T-cell (primary cell): ENCODE measurements around the gene ATP5IF1. TPM values are rescaled to one million over a fixed set of nuclear protein-coding genes. Genes with fewer than 3 reads are reported as not detected.

Experiments used
- ATAC-seq, 4 experiments: fragments of 200-7000 bp in 3 of 4; fragments of 150-1000 bp in 1 of 4; cut with Tn5 transposase; replicated peaks in 1 of 4; 1 replicate in 3 of 4; 2 replicates in 1 of 4; pipeline ENCODE4 v1.10.0; 2021; ENCODE audit warnings: moderate library complexity in 3 of 4, mild to moderate bottlenecking in 2 of 4, moderate number of reproducible peaks in 1 of 4
- CTCF ChIA-PET, 2 donors: fragments of 300-600 bp; sonication (Branson Sonifier 250); formaldehyde crosslinking; loops; one replicate each; lab custom pipeline; 2022; ENCODE audit warnings: antibody characterized with exemption in 2 of 2; lab: Charles Lee
- POLR2A ChIA-PET, 2 donors: fragments of 300-600 bp; sonication (Branson Sonifier 250); formaldehyde crosslinking; loops; one replicate each; lab custom pipeline; 2022; ENCODE audit warnings: antibody characterized with exemption in 2 of 2; lab: Charles Lee
- DNase-seq, 35 experiments: peaks; one replicate each; pipeline versions ENCODE4 v3.0.0 to v3.0.0-alpha.2; 2013 to 2023
- H3K27ac ChIP-seq: one replicate; pipeline ENCODE4 v1.5.1; 2013; ENCODE audit warnings: low read length
- H3K27me3 ChIP-seq, 2 experiments: replicated peaks in 1 of 2; 1 replicate in 1 of 2; 2 replicates in 1 of 2; pipeline versions ENCODE4 v1.6.1 to v1.7.0; 2013; ENCODE audit warnings: low read length in 1 of 2, mixed read lengths in 1 of 2; ENCODE audit not compliant: control insufficient read depth in 2 of 2, insufficient read depth in 2 of 2; ENCODE audit errors: extremely low read depth in 1 of 2
- H3K36me3 ChIP-seq, 2 donors: 1 replicate in 1 of 2; 2 replicates in 1 of 2; pipeline versions ENCODE4 v1.6.1 to v1.7.0; 2013; ENCODE audit warnings: low read length in 1 of 2; ENCODE audit not compliant: control insufficient read depth in 2 of 2, insufficient read depth in 1 of 2; ENCODE audit errors: extremely low read depth in 1 of 2
- H3K4me1 ChIP-seq, 2 experiments: 1 replicate in 1 of 2; 2 replicates in 1 of 2; pipeline versions ENCODE4 v1.6.1 to v1.7.0; 2013; ENCODE audit warnings: low read length in 2 of 2, mixed read lengths in 1 of 2; ENCODE audit not compliant: insufficient read depth in 2 of 2, control insufficient read depth in 1 of 2; ENCODE audit errors: extremely low read depth in 1 of 2
- H3K4me3 ChIP-seq, 2 donors: 1 replicate in 1 of 2; 2 replicates in 1 of 2; pipeline versions ENCODE4 v1.5.1 to v1.7.0; 2013; ENCODE audit warnings: mild to moderate bottlenecking in 2 of 2, low read length in 1 of 2, moderate library complexity in 1 of 2; ENCODE audit not compliant: control insufficient read depth in 1 of 2; ENCODE audit errors: extremely low read depth in 1 of 2
- H3K9me3 ChIP-seq: 2 replicates; pipeline ENCODE4 v1.7.0; 2013
- H3K27ac Mint-ChIP-seq, 2 donors: one replicate each; pipeline ENCODE4 v1.8.0; 2020 to 2021; ENCODE audit warnings: mild to moderate bottlenecking in 2 of 2, mixed read lengths in 2 of 2
- H3K27me3 Mint-ChIP-seq, 2 donors: one replicate each; pipeline ENCODE4 v1.8.0; 2021 to 2022; ENCODE audit warnings: mixed read lengths in 2 of 2
- H3K36me3 Mint-ChIP-seq: one replicate; pipeline ENCODE4 v1.8.0; 2021; ENCODE audit warnings: mixed read lengths
- H3K4me1 Mint-ChIP-seq, 3 donors: one replicate each; pipeline ENCODE4 v1.8.0; 2020 to 2022; ENCODE audit warnings: mixed read lengths in 3 of 3, mild to moderate bottlenecking in 1 of 3
- H3K4me3 Mint-ChIP-seq, 3 donors: one replicate each; pipeline ENCODE4 v1.8.0; 2020 to 2022; ENCODE audit warnings: mild to moderate bottlenecking in 3 of 3, mixed read lengths in 3 of 3, moderate library complexity in 3 of 3
- H3K9me3 Mint-ChIP-seq, 3 donors: one replicate each; pipeline ENCODE4 v1.8.0; 2020 to 2022; ENCODE audit warnings: mixed read lengths in 3 of 3
- WGBS: methylation state at CpG from one replicate; pipeline ENCODE4 v1.1.5; 2013; ENCODE audit warnings: missing lambda C conversion rate; ENCODE audit not compliant: insufficient coverage; 5-methylcytosine and 5-hydroxymethylcytosine counted together
- total RNA-seq, 35 experiments: library from RNA in 6 of 35; stranded (reverse) in 6 of 35; fragments of 120-200 nt in 1 of 35; gene quantifications; one replicate each; pipeline versions ENCODE4 v1.2.1 to v1.2.4 and lab custom pipeline; 2013 to 2026

The ATP5IF1 gene
- total RNA-seq, 5 donors from 2014 or later (not counting 1 experiment from before 2014, with no cell fraction given) = 74.4 to 106 (median 93.5) TPM

DNA sequence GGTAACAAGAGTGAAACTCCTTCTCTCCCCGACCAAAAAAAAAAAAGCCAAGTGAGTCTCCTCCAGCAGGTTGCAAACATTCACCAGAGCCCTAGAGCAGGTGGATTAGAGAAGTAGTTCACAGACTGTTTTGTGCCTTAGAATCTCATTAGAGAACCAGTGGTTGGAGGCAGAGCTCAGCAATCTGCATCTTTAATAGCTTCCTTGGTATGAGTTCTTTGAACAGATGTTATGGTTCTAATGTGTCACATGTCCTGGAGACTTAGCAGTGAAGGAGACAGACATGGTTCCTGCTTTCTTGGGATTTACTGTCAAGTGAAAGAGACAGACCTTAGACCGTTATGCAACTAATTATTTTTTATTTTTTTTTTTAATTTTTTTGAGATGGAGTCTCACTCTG lies 50.2 kb downstream of the ATP5IF1 start:
- Mint-ChIP-seq H3K27me3 (no peaks in the 10 kb centered on the region), H3K4me1 (peaks cover 0 to 7% (median 4%) of the 10 kb centered on the region in 3 donors), H3K4me3 (no peak overlapping the region), H3K9me3 (no peaks in the 10 kb centered on the region), H3K27ac (no peak overlapping the region), H3K36me3 (peaks cover 4% of the 10 kb centered on the region)
- H3K27ac ChIP-seq = no peak overlapping the region
- no CpG with 5 or more reads among the region's 2 CpGs for WGBS
- peaks cover 0 to 2% of the 10 kb centered on the region in 2 experiments for H3K27me3 ChIP-seq
- peaks cover 0 to under 1% of the 10 kb centered on the region in 2 experiments for H3K4me1 ChIP-seq
- H3K9me3 ChIP-seq = no peaks in the 10 kb centered on the region
- DNase-seq (no peak), ATAC-seq (no peak)
- H3K36me3 ChIP-seq = peaks cover 10 to 15% of the 10 kb centered on the region in 2 donors
- ChIA-PET CTCF (interaction anchor here in 1 of 2 donors (0.7 kb wide), 1 partner anchor 38 kb away, joined by 5 read pairs; no protein-coding TSS in a partner anchor), POLR2A (interaction anchor here in 1 of 2 donors (0.6 kb wide), 1 partner anchor 16 kb away, joined by 4 read pairs; no protein-coding TSS in a partner anchor)
- no peak overlapping the region for H3K4me3 ChIP-seq

Other genes starting within 250 kb of the ATP5IF1 start
- gene EYA3, start 147.5 kb upstream of the ATP5IF1 start, total RNA-seq = 10 to 100 TPM; 15.0 to 20.2 (median 16.7) TPM
- gene PTAFR, start 59.4 kb upstream of the ATP5IF1 start, total RNA-seq = 1 to 10 TPM in 2 of 5 donors, under 1 TPM in 3; 0.37 to 3.8 (median 0.95) TPM
- gene DNAJC8, start 3.1 kb upstream of the ATP5IF1 start, total RNA-seq = 10 to 100 TPM; 61.8 to 68.0 (median 67.2) TPM
- gene SESN2, start 23.4 kb downstream of the ATP5IF1 start, total RNA-seq = 10 to 100 TPM in 1 of 5 donors, 1 to 10 TPM in 4; 7.1 to 11.9 (median 8.6) TPM
- gene MED18, start 92.9 kb downstream of the ATP5IF1 start, total RNA-seq = 10 to 100 TPM in 3 of 5 donors, 1 to 10 TPM in 2; 3.9 to 16.3 (median 12.5) TPM
- 10 to 100 TPM; 25.5 to 32.6 (median 31.1) TPM for gene PHACTR4, start 133.6 kb downstream of the ATP5IF1 start, total RNA-seq